GM12875 (cell line): ENCODE measurements around the gene TPSG1.
"Not testable (repeated sequence)": the region's sequence is repeated elsewhere in the genome, so short reads cannot be mapped to it uniquely, and the experiment has no call there.

Source experiments
- H3K4me3 ChIP-seq: one replicate; pipeline ENCODE4 v1.5.1; 2011; ENCODE audit warnings: low read depth, low read length, control low read depth
- CTCF ChIP-seq: IDR thresholded peaks from 2 replicates; pipeline ENCODE4 v1.5.1; 2011; ENCODE audit warnings: low read depth, mild to moderate bottlenecking, control low read depth, inconsistent platforms, low read length, moderate library complexity, borderline replicate concordance; ENCODE audit not compliant: insufficient read depth

Gene TPSG1

GRCh38 chr16:1189455-1189854 is 35.6 kb downstream of the TPSG1 start:
- no peak for TF ChIP-seq CTCF
- H3K4me3 ChIP-seq = no peak overlapping the region

- no peak for TF ChIP-seq CTCF
- H3K4me3 ChIP-seq = no peak overlapping the region
Observed at GRCh38 chr16:1188432-1189189, 36.5 kb downstream of the TPSG1 start.

GRCh38 chr16:1185460-1186207 is 39.4 kb downstream of the TPSG1 start:
- H3K4me3 ChIP-seq = not testable (repeated sequence)

GRCh38 chr16:1184980-1185379 is 40.1 kb downstream of the TPSG1 start:
- TF ChIP-seq CTCF = no peak
- no peak overlapping the region for H3K4me3 ChIP-seq

GRCh38 chr16:1184156-1184868 is 40.8 kb downstream of the TPSG1 start:
- no peak for TF ChIP-seq CTCF
- H3K4me3 ChIP-seq = no peak overlapping the region

GRCh38 chr16:1182950-1183907 is 41.8 kb downstream of the TPSG1 start:
- no peak overlapping the region for H3K4me3 ChIP-seq
- no peak for TF ChIP-seq CTCF

- no peak overlapping the region for H3K4me3 ChIP-seq
- TF ChIP-seq CTCF = no peak
Observed at GRCh38 chr16:1182316-1182671, 42.8 kb downstream of the TPSG1 start.
